ENCODE measurements around the gene NEURL1.

The NEURL1 gene

GRCh38 chr10:103467406-103467805, 26.1 kb upstream of the NEURL1 start:
- H3K4me1 ChIP-seq (ENCODE audit: insufficient read depth, low read length, poor library complexity, severe bottlenecking): peaks cover 53% of the 10 kb centered on the region
- H3K9ac ChIP-seq (ENCODE audit: low read depth, low read length, poor library complexity, severe bottlenecking): no peak overlapping the region

GRCh38 chr10:103469201-103469600, 24.3 kb upstream of the NEURL1 start:
- H3K36me3 ChIP-seq (ENCODE audit: insufficient read depth, low read length): no peaks in the 10 kb centered on the region
- no peak overlapping the region for H3K4me2 ChIP-seq (ENCODE audit: low read depth, low read length, poor library complexity, severe bottlenecking)
- H3K9me3 ChIP-seq (ENCODE audit: insufficient read depth, low read depth, low read length): no peaks in the 10 kb centered on the region
- H4K20me1 ChIP-seq (ENCODE audit: insufficient read depth, low read length, poor library complexity, severe bottlenecking): no peaks in the 10 kb centered on the region
- TF ChIP-seq EZH2phosphoT487 (IDR thresholded peaks at IDR 0.05; ENCODE audit: borderline replicate concordance) (no peak), CTCF (conservative IDR thresholded peaks at IDR 0.05; ENCODE audit: low read length) (no peak)
- no peaks in the 10 kb centered on the region for H3K79me2 ChIP-seq (ENCODE audit: insufficient read depth, low read length)
- H2AFZ ChIP-seq (ENCODE audit: low read length): no peak overlapping the region
- H3K9ac ChIP-seq (ENCODE audit: low read depth, low read length, poor library complexity, severe bottlenecking): no peak overlapping the region
- H3K27me3 ChIP-seq (ENCODE audit: insufficient read depth, low read length, poor library complexity, severe bottlenecking): no peaks in the 10 kb centered on the region
- no peaks in the 10 kb centered on the region for H3K9me2 ChIP-seq (replicated peaks; ENCODE audit: low read depth, low read length)
- peaks cover 6% of the 10 kb centered on the region; the same call in 1 of the 2 replicates for H3F3A ChIP-seq (ENCODE audit: low read depth)
- H3K4me3 ChIP-seq (ENCODE audit: low read length, poor library complexity, severe bottlenecking): no peak overlapping the region
- peaks cover 62% of the 10 kb centered on the region for H3K4me1 ChIP-seq (ENCODE audit: insufficient read depth, low read length, poor library complexity, severe bottlenecking)

More at GRCh38 chr10:103467406-103467805, 26.1 kb upstream of the NEURL1 start:
- Histone ChIP-seq H4K20me1 (ENCODE audit: insufficient read depth, low read length, poor library complexity, severe bottlenecking) (no peaks in the 10 kb centered on the region), H3F3A (ENCODE audit: low read depth) (peaks cover 6% of the 10 kb centered on the region; the same call in 1 of the 2 replicates), H2AFZ (ENCODE audit: low read length) (0 out of 2 replicates have a peak overlapping the region, but pooled peaks have one; percentile 32), H3K9me2 (replicated peaks; ENCODE audit: low read depth, low read length) (no peaks in the 10 kb centered on the region), H3K27me3 (ENCODE audit: insufficient read depth, low read length, poor library complexity, severe bottlenecking) (no peaks in the 10 kb centered on the region), H3K36me3 (ENCODE audit: insufficient read depth, low read length) (no peaks in the 10 kb centered on the region), H3K79me2 (ENCODE audit: insufficient read depth, low read length) (no peaks in the 10 kb centered on the region), H3K9me3 (ENCODE audit: insufficient read depth, low read depth, low read length) (no peaks in the 10 kb centered on the region), H3K4me3 (ENCODE audit: low read length, poor library complexity, severe bottlenecking) (no peak overlapping the region), H3K4me2 (ENCODE audit: low read depth, low read length, poor library complexity, severe bottlenecking) (no peak overlapping the region)
- no peak for TF ChIP-seq EZH2phosphoT487 (IDR thresholded peaks at IDR 0.05; ENCODE audit: borderline replicate concordance)
- TF ChIP-seq CTCF (conservative IDR thresholded peaks at IDR 0.05; ENCODE audit: low read length): no peak

- H3K9ac ChIP-seq (ENCODE audit: low read depth, low read length, poor library complexity, severe bottlenecking): peak overlapping the region; percentile 81
- H3K36me3 ChIP-seq (ENCODE audit: insufficient read depth, low read length): no peaks in the 10 kb centered on the region
- H3K9me2 ChIP-seq (replicated peaks; ENCODE audit: low read depth, low read length): no peaks in the 10 kb centered on the region
- peak overlapping the region; percentile 64 for H3K4me3 ChIP-seq (ENCODE audit: low read length, poor library complexity, severe bottlenecking)
- no peaks in the 10 kb centered on the region for H4K20me1 ChIP-seq (ENCODE audit: insufficient read depth, low read length, poor library complexity, severe bottlenecking)
- no peak overlapping the region for H2AFZ ChIP-seq (ENCODE audit: low read length)
- no peaks in the 10 kb centered on the region for H3K27me3 ChIP-seq (ENCODE audit: insufficient read depth, low read length, poor library complexity, severe bottlenecking)
- H3K79me2 ChIP-seq (ENCODE audit: insufficient read depth, low read length): no peaks in the 10 kb centered on the region
- no peak for TF ChIP-seq CTCF (conservative IDR thresholded peaks at IDR 0.05; ENCODE audit: low read length)
- TF ChIP-seq EZH2phosphoT487 (IDR thresholded peaks at IDR 0.05; ENCODE audit: borderline replicate concordance): no peak
- no peaks in the 10 kb centered on the region for H3K9me3 ChIP-seq (ENCODE audit: insufficient read depth, low read depth, low read length)
- H3K4me1 ChIP-seq (ENCODE audit: insufficient read depth, low read length, poor library complexity, severe bottlenecking): peaks cover 62% of the 10 kb centered on the region
- peak overlapping the region; percentile 77 for H3K4me2 ChIP-seq (ENCODE audit: low read depth, low read length, poor library complexity, severe bottlenecking)
- peaks cover 6% of the 10 kb centered on the region; the same call in 1 of the 2 replicates for H3F3A ChIP-seq (ENCODE audit: low read depth)
Observed at GRCh38 chr10:103470761-103471653, 22.5 kb upstream of the NEURL1 start.
